ENCODE measurements around the gene ALKBH4.
"Not testable (repeated sequence)": the region's sequence is repeated elsewhere in the genome, so short reads cannot be mapped to it uniquely, and the experiment has no call there.

ALKBH4 gene

DNA sequence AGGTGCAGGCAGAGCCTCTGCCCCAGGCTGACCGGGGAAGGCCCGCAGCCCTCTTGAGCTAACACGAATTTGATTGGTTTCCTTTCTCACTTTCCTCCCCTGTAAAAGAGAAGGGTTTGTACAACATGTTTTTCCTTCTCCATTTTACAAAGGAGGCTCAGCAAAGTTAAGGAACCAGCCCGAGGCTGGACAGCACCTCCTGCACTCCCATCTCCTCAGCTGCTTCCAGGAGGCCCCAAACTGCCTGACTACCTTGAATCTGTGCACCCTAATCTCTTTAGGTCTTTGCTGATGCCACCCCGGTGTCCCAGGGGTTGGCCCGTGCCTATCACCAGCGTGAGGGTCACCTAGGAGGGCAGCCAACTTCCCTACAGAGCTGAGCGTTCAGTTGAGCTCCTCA, 4.2 kb downstream of the ALKBH4 start:
- no peak overlapping the region for H3K27ac ChIP-seq
- TF ChIP-seq, protein P1, sequence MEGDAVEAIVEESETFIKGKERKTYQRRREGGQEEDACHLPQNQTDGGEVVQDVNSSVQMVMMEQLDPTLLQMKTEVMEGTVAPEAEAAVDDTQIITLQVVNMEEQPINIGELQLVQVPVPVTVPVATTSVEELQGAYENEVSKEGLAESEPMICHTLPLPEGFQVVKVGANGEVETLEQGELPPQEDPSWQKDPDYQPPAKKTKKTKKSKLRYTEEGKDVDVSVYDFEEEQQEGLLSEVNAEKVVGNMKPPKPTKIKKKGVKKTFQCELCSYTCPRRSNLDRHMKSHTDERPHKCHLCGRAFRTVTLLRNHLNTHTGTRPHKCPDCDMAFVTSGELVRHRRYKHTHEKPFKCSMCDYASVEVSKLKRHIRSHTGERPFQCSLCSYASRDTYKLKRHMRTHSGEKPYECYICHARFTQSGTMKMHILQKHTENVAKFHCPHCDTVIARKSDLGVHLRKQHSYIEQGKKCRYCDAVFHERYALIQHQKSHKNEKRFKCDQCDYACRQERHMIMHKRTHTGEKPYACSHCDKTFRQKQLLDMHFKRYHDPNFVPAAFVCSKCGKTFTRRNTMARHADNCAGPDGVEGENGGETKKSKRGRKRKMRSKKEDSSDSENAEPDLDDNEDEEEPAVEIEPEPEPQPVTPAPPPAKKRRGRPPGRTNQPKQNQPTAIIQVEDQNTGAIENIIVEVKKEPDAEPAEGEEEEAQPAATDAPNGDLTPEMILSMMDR (conservative IDR thresholded peaks at IDR 0.05): no peak

DNA sequence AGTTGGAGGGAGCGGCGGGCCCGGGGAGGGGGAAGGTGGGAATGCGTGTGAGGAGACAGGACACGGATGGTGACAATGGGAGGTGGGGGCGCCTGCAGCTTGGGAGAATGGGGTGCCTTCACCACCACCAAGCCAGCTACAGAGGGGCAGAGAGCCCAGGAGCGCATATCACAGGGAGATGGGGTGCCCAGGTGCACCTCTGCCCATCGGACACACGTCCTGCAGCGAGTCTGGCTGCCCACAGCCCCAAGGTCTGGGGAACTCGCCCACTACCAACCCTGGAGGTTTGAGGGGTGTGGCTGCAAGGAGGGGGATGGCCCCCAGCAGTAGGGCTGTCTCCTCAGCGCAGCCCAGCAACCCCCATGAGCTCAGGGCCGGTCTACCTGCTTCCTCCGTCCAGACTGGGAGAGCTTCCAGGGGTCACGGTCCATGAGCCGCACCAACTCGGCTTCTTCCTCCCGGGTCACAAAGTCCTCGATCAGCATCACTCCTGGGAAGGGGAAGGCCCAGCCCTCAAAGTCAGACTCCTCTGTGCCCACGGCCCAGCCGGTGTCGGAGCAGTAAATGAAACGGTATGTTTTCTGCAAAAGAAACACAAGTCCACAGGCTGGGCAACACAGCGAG, 5.3 kb downstream of the ALKBH4 start:
- no peak overlapping the region for H3K27ac ChIP-seq
- TF ChIP-seq, protein P1 (conservative IDR thresholded peaks at IDR 0.05): no peak

DNA sequence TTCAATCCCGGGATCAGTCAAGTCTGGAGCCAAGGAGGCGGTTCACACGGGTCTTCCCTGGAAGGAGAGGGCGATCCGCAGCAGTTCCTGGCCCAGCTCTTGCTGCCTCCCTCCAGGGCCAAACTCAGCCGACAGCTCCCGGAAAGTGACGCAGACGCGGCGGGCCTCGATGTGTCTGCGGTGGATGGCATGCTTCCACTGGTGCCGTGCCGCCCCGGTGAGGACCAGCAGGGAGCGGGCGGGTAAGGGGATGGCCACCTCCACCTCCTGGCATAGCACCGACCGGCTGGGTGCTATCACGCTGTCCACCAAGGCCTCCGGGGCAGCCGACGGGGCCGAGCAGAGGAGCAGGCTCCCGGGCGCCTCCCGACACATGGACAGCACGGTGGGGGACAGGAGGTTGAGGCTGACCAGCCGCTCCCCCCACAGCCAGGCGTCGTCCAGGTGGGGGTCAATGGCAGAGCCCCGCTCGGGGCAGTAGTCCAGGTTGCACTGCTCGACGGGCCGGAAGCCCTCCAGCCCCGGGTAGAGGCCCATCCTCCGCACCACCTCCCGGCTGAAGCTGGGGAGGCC, 7.2 kb downstream of the ALKBH4 start:
- TF ChIP-seq, protein P1 (conservative IDR thresholded peaks at IDR 0.05): no peak
- no peak overlapping the region for H3K27ac ChIP-seq

DNA sequence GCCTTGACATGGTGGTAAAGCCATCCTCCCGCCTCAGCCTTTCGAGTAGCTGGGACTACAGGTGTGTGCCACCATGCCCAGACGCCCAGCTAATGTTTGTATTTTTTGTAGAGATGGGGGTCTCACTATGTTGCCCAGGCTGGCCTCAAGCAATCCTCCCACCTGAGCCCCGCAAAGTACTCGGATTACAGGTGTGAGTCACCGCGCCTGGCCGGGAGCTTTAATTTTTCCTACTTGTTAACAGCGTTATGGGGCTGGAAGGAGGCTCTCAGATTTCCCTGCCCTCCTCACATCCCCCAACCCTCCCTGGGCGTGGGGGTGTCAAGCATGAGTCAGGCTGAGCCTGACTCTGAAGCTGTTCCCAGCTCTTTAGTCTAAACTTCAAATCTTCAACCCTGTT, 8.3 kb downstream of the ALKBH4 start:
- no peak overlapping the region for H3K27ac ChIP-seq
- TF ChIP-seq, protein P1 (conservative IDR thresholded peaks at IDR 0.05): no peak

DNA sequence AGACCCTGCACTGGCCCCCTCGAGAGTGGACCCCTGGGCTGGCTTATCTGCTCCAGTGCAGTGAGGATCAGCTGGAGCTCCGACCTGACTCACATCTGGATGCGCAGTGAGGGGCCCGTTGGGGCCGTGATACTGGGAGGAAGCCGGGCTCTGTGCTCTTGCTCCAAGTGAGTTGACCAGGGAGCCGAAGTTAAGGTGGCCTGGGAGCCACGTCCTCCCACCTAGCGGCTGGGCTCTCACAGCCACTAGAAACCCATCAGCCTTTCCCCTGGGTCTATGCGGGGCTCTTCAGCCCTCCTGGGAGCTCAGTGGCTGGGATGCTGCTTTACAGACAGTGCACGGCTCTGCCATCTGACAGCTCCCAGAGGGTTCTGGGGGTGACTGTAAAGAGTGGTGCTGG, 9.1 kb downstream of the ALKBH4 start:
- H3K27ac ChIP-seq: no peak overlapping the region
- TF ChIP-seq, protein P1 (conservative IDR thresholded peaks at IDR 0.05): no peak

DNA sequence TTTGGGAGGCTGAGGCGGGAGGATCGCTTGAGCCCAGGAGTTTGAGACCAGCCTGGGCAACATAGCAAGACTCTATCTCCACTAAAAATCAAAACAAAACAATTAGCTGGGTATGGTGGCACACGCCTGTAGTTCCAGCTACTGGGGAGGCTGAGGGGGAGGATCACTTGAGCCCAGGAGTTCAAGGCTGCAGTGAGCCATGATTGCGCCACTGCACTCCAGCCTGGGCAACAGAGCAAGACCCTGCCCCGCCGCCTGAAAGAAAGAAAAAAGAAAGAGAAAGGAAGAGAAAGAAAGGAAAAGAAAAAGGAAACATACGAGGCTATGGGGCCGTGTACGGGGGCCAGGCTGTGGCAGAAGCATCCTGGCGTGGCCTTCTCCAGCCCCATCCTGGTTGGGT, 9.7 kb downstream of the ALKBH4 start:
- not testable (repeated sequence) for H3K27ac ChIP-seq

DNA sequence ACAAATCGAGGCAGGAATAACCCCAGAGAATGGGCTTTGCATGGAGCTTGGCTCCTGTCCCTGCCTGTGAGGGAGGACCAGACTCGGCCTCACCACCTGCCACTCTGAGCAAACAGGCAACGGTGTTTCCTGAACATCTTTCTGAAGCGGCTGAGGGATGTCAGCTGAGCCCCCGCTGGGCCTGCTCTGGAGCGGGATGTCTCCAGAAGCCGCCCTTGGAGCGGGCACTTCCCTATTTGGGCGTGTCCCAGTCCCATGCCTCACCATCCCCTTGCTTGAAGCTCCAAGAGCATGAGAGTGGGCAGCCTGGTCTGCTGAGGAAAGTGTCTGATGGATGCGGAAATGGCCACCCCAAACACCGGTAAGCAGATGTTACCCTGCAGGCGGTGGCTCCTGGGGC, 10.2 kb downstream of the ALKBH4 start:
- TF ChIP-seq, protein P1 (conservative IDR thresholded peaks at IDR 0.05): no peak
- H3K27ac ChIP-seq: no peak overlapping the region

DNA sequence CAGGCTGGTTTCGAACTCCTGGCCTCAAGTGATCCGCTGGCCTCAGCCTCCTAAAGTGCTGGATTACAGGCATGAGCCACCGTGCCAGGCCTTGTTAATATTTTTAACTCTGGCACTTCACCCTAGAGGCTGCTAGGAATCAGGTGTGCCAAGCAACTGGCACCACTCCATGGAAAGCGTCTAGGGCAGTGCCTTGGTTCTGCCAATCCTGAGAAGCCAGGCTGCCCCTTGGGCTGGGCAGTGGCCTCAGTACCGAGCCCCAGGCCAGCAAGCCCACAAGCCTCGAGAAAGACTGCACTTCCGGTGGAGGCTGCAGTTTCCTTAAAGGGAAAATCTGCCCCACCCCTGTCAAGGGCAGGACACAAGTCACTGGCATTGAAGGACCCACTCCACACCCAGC, 11.3 kb downstream of the ALKBH4 start:
- TF ChIP-seq, protein P1 (conservative IDR thresholded peaks at IDR 0.05): no peak
- H3K27ac ChIP-seq: no peak overlapping the region

All from VCaP (cell line).